Endometrial microvascular endothelial cells (primary cell): ENCODE results near the gene TMTC4. TPM values are rescaled to one million over a fixed set of nuclear protein-coding genes. Genes with fewer than 3 reads are reported as not detected.

Experiments
- in situ Hi-C: cut with HindIII; loops from 2 replicates; pipeline ENCODE4 v1.10.0; 2017; ENCODE audit warnings: low sequenced_read_pairs, low pct_unique_long_range_greater_than_20kb; ENCODE audit errors: inconsistent ontology term
- total RNA-seq: library from RNA; depleted of rRNA; stranded (reverse); fragments of >200 nt; gene quantifications from one replicate; pipeline ENCODE4 v1.2.3, GENCODE V29; 2015; ENCODE audit errors: inconsistent ontology term

TMTC4 gene
- total RNA-seq, 1 donor from 2014 or later = 19.0 TPM

- in situ Hi-C loops = no loop called here
These were observed 113.5 kb downstream of the TMTC4 start for GRCh38 chr13:100561158-100561499.

GRCh38 chr13:100560498-100561157 is 114.0 kb downstream of the TMTC4 start:
- in situ Hi-C loops = no loop called here

GRCh38 chr13:100559886-100560285 is 114.7 kb downstream of the TMTC4 start:
- in situ Hi-C loops = no loop called here

Other genes with a start within 250 kb of the TMTC4 start
- 3.5 TPM for gene GGACT, start 86.0 kb downstream of the TMTC4 start, total RNA-seq